Central memory CD8-positive, alpha-beta T cell (primary cell): ENCODE results near the gene RAB8A.
"Not testable (repeated sequence)": the region's sequence is repeated elsewhere in the genome, so short reads cannot be mapped to it uniquely, and the experiment has no call there.

Source experiments
- ATAC-seq: fragments of 150-1000 bp; cut with Tn5 transposase; replicated peaks from 2 replicates; pipeline ENCODE4 v1.10.0; 2022; ENCODE audit warnings: mild to moderate bottlenecking, moderate FRiP score, moderate number of reproducible peaks; ENCODE audit not compliant: poor library complexity, severe bottlenecking; ENCODE audit errors: extremely low read depth
- DNase-seq, 2 donors: peaks; one replicate each; pipeline ENCODE4 v3.0.0; 2021; ENCODE audit warnings: low spot score in 2 of 2
- H3K27ac Mint-ChIP-seq: one replicate; pipeline ENCODE4 v1.8.0; 2022; ENCODE audit warnings: low read depth, mild to moderate bottlenecking, moderate library complexity, mixed read lengths
- H3K27me3 Mint-ChIP-seq: one replicate; pipeline ENCODE4 v1.8.0; 2022; ENCODE audit warnings: mixed read lengths
- H3K36me3 Mint-ChIP-seq: one replicate; pipeline ENCODE4 v1.8.0; 2022; ENCODE audit warnings: mild to moderate bottlenecking, moderate library complexity, mixed read lengths; ENCODE audit not compliant: insufficient read depth
- H3K4me1 Mint-ChIP-seq: one replicate; pipeline ENCODE4 v1.8.0; 2022; ENCODE audit warnings: mixed read lengths
- H3K4me3 Mint-ChIP-seq: one replicate; pipeline ENCODE4 v1.8.0; 2022; ENCODE audit warnings: mild to moderate bottlenecking, moderate library complexity, mixed read lengths
- H3K9me3 Mint-ChIP-seq: one replicate; pipeline ENCODE4 v1.8.0; 2022; ENCODE audit warnings: mixed read lengths

Gene RAB8A

DNA sequence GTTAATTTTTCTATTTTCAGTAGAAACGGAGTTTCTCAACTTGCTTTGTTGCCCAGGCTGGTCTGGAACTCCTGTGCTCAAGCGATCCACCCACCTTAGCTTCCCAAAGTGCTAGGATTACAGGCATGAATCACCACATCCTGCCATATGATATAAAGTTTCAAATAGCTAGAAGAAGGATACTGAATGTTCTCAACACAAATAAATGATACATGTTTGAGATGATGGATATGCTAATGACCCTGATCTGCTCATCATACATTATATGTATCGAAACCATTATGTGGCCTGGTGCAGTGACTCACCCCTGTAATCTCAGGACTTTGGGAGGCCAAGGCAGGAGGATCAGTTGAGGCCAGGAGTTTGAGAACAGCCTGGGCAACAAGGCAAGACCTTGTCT, 50.2 kb downstream of the RAB8A start:
- ATAC-seq: no peak

DNA sequence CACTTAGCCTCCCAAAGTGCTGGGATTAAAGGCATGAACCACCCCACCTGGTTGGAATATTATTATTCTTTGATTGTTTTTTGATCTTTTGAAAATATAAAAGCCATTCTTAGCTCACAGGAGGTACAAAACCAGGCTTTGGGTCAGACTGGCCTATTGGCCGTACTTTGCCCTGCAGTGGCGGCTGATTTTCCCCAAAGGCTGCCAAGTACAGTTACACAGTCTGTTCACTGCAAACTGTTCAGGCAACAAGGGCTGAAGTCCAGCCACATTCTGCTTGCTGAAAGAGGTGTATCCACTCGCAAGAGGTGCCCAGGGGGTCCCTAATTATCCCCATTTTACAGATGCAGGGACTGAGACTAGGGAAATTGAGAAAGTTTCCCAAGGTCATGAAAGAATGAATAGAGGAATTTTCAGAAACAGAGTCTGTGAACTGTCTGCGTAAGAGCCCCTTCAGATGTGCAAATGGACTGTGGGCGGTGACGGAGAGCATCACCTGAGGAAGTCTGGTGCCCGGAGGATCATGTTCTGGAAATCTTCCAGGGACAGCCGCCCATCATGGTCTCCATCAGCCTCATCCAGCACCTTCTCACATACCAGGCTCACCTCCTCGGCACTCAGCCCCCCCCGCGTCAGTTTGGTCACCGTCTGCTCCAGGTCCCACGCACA, 52.7 kb downstream of the RAB8A start:
- DNase-seq (no peak), ATAC-seq (no peak)
- peaks cover 1% of the 10 kb centered on the region for H3K36me3 Mint-ChIP-seq
- no peak overlapping the region for H3K4me3 Mint-ChIP-seq
- H3K27ac Mint-ChIP-seq: no peak overlapping the region
- no peaks in the 10 kb centered on the region for H3K9me3 Mint-ChIP-seq
- no peaks in the 10 kb centered on the region for H3K27me3 Mint-ChIP-seq
- H3K4me1 Mint-ChIP-seq: peaks cover 13% of the 10 kb centered on the region

More for the DNA sequence above, 50.2 kb downstream of the RAB8A start:
- H3K36me3 Mint-ChIP-seq: peaks cover 12% of the 10 kb centered on the region
- no peak overlapping the region for H3K27ac Mint-ChIP-seq
- H3K9me3 Mint-ChIP-seq: no peaks in the 10 kb centered on the region
- no peak for DNase-seq
- no peaks in the 10 kb centered on the region for H3K27me3 Mint-ChIP-seq
- no peak overlapping the region for H3K4me3 Mint-ChIP-seq
- no peaks in the 10 kb centered on the region for H3K4me1 Mint-ChIP-seq

DNA sequence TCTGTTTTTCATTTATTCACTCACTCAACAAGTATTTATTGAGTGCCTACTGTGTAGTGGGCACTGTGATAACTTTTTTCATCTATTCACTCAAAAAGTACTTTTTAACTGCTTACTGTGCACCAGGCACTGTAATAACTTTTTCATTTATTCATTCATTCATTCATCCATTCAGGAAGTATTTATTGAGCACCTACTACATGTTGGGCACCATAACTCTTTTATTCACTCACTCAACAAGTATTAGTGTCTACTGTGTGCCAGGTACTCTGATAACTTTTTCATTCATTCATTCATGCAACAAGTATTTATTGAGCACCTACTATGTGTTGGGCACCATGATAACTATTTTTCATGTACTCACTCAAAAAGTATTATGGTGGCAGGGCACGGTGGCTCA, 54.7 kb downstream of the RAB8A start:
- Mint-ChIP-seq H3K4me1 (peaks cover 13% of the 10 kb centered on the region), H3K9me3 (no peaks in the 10 kb centered on the region), H3K27me3 (no peaks in the 10 kb centered on the region), H3K36me3 (no peaks in the 10 kb centered on the region), H3K4me3 (no peak overlapping the region), H3K27ac (no peak overlapping the region)
- ATAC-seq (no peak), DNase-seq (no peak)

DNA sequence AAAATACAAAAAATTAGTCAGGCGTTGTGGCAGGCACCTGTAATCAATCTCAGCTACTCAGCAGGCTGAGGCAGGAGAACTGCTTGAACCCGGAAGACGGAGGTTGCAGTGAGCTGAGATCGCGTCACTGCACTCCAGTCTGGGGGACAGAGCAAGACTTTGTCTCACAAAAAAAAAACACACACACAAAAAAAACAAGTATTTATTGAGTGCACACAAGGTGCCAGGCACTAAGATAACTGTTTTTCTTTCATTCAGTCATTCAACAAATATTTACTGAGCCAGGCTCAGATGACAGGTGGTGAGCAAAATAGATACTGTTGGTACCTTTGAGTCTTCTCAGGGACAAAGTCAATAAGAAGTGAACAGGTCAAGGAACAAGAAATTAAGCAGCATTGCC, 55.4 kb downstream of the RAB8A start:
- Mint-ChIP-seq H3K4me3 (no peak overlapping the region), H3K4me1 (peaks cover 13% of the 10 kb centered on the region), H3K36me3 (no peaks in the 10 kb centered on the region), H3K27ac (no peak overlapping the region), H3K9me3 (no peaks in the 10 kb centered on the region), H3K27me3 (no peaks in the 10 kb centered on the region)
- DNase-seq (no peak), ATAC-seq (no peak)

DNA sequence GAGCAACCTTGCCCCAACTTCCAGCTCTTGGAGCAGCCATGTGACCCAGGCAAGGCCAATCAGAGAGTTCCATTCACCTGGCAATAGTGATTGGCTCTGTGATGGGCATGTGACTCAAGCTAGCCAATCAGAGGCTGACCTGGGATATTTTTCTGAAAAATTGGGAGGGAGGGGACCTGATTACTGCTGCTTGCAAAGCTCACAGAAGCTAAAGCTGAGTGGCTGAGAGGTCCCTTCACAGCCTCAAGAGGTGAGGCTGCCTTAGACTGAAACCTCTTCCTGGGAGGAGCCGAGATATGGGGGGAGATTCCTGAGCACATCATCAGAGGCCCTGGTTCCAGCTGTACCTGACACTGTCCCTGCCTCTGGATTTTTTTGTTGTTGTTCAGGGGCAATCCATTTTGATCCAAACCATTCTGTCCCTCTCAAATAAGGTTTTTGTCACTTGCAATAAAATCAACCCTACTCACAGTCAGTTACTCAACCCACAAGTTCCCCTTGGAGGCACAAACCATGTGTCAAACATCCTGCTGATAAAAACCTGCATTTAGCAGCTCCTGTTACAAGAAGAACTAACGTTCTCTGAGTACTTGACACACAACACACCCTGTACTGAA, 56.9 kb downstream of the RAB8A start:
- Mint-ChIP-seq H3K4me1 (peaks cover 20% of the 10 kb centered on the region), H3K9me3 (no peaks in the 10 kb centered on the region), H3K27me3 (no peaks in the 10 kb centered on the region), H3K27ac (no peak overlapping the region), H3K4me3 (no peak overlapping the region), H3K36me3 (no peaks in the 10 kb centered on the region)
- ATAC-seq: peak; percentile 62
- DNase-seq: no peak

DNA sequence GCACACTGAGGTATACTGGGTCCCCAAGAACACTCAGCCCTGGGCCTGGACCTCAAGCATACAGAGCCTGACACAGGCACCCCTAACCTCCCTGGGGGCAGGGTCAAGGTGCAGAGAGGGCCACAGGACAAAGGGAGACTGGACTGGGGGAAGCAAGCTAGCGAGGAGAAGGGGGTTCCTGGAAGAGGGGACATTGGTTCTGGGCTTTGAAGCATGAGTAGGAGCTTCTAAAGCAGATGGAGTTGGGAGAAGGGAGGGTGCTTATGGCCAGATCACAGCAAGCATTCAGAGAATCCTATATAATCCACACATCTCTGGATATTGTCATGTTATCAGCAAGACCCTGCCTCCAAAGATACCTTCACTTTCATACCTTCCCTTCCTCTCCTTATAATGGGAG, 58.4 kb downstream of the RAB8A start:
- H3K27ac Mint-ChIP-seq: no peak overlapping the region
- H3K27me3 Mint-ChIP-seq: no peaks in the 10 kb centered on the region
- peaks cover 22% of the 10 kb centered on the region for H3K4me1 Mint-ChIP-seq
- DNase-seq (no peak), ATAC-seq (no peak)
- no peak overlapping the region for H3K4me3 Mint-ChIP-seq
- no peaks in the 10 kb centered on the region for H3K9me3 Mint-ChIP-seq
- H3K36me3 Mint-ChIP-seq: no peaks in the 10 kb centered on the region

DNA sequence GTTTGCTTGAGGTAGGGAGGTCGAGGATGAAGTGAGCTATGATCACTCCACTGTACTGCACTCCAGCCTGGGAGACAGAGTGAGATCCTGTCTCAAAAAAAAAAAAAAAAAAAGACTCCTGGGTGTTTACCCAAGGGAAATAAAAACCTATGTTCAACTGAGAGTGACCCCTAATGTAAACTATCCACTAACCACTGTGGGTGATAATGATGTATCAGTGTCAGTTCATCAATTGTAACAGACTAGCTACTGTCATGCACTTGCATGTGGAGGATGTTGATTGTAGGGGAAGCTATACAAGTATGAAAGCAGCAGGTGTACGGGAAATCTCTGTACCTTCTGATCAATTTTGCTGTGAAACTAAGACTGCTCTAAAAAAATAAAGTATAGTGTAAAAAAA, 64.3 kb downstream of the RAB8A start:
- Mint-ChIP-seq H3K4me3 (no peak overlapping the region), H3K9me3 (no peaks in the 10 kb centered on the region), H3K36me3 (peaks cover 3% of the 10 kb centered on the region), H3K27ac (no peak overlapping the region), H3K27me3 (peaks cover 9% of the 10 kb centered on the region), H3K4me1 (peaks cover 9% of the 10 kb centered on the region)
- ATAC-seq: no peak
- no peak for DNase-seq

DNA sequence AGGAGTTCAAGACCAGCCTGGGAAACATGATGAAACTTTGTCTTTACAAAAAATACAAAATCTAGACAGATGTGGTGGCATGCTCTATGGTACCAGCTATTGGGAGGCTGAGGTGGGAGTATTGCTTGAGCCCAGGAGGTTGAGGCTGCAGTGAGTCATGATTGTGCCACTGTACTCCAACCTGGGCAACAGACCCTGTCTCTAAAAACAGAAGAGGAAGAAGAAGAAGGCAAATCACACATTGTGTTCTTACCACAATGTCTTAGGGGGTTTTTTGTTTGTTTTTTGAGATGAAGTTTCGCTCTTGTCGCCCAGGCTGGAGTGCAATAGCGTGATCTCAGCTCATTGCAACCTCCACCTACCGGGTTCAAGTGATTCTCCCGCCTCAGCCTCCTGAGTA, 67.2 kb downstream of the RAB8A start:
- ATAC-seq, H3K9me3 Mint-ChIP-seq, H3K4me1 Mint-ChIP-seq, H3K4me3 Mint-ChIP-seq, H3K27me3 Mint-ChIP-seq, H3K27ac Mint-ChIP-seq, DNase-seq, H3K36me3 Mint-ChIP-seq: not testable (repeated sequence)

DNA sequence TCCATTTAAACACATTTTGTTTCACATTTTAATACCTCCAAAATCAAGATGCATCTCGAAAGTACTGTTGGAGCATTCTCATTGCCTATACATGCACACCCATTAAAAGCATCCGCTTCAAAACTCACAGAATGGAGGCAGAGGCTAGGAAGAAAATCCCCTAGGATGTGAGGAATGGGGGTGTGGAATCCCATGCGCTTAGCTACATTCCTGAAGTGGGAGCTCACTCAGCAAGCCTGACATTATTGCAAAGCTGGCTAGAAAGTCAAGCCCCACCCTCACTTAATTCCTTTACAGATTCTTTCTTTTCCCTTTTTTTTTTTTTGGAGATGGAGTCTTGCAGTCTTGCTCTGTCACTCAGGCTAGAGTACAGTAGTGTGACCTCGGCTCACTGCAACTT, 68.9 kb downstream of the RAB8A start:
- no peak overlapping the region for H3K4me3 Mint-ChIP-seq
- DNase-seq: no peak
- peaks cover 5% of the 10 kb centered on the region for H3K4me1 Mint-ChIP-seq
- no peak for ATAC-seq
- H3K9me3 Mint-ChIP-seq: no peaks in the 10 kb centered on the region
- H3K36me3 Mint-ChIP-seq: peaks cover 13% of the 10 kb centered on the region
- no peak overlapping the region for H3K27ac Mint-ChIP-seq
- peaks cover 9% of the 10 kb centered on the region for H3K27me3 Mint-ChIP-seq
